ENCODE data around the gene HES4. TPM values are rescaled to one million over a fixed set of nuclear protein-coding genes. Genes with fewer than 3 reads are reported as not detected.
A peak's percentile ranks its signal among the peaks of the same experiment; 100 is the strongest.

HES4 gene
- total and polyA plus RNA-seq, 2 of the 13 experiments (the other 11 are each of a cell fraction or from before 2014, with no cell fraction given) = 8.8 to 10.6 TPM

DNA sequence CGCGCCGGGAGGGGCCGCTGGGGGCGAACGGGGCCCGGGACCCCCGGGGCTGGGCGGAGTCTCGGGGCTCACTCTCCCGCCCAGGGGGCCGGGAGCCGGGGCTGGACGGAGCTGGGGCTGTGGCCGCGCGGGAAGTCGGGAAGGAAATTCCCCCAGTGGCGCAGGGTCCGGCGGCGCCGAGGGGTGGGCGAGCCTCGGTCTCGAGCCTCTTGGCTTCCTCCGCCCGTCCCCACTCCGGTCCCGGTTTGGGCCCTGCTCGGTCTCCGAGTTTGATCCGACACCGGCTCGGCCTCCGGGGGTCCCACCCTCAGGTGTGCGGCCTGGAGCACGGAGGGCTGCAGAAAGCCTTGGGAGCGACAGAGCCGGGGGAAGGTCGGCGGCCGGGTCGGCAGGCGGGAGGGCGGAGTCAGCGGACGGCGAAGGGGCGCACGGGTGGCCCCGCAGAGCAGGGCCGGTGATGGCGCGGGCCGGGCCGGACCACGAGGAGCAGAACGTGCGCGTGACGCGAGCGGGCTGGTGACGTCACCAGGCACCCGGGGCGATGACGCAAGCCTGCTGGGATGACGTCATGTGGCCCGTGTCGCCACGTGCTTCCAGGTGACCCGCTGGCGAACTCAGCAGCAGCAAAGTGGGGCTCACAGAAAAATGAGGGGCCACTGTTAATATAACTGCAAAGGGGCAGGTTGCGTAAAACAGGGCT is 610 bp upstream of the HES4 start (continued):
- TF ChIP-seq, protein P1, sequence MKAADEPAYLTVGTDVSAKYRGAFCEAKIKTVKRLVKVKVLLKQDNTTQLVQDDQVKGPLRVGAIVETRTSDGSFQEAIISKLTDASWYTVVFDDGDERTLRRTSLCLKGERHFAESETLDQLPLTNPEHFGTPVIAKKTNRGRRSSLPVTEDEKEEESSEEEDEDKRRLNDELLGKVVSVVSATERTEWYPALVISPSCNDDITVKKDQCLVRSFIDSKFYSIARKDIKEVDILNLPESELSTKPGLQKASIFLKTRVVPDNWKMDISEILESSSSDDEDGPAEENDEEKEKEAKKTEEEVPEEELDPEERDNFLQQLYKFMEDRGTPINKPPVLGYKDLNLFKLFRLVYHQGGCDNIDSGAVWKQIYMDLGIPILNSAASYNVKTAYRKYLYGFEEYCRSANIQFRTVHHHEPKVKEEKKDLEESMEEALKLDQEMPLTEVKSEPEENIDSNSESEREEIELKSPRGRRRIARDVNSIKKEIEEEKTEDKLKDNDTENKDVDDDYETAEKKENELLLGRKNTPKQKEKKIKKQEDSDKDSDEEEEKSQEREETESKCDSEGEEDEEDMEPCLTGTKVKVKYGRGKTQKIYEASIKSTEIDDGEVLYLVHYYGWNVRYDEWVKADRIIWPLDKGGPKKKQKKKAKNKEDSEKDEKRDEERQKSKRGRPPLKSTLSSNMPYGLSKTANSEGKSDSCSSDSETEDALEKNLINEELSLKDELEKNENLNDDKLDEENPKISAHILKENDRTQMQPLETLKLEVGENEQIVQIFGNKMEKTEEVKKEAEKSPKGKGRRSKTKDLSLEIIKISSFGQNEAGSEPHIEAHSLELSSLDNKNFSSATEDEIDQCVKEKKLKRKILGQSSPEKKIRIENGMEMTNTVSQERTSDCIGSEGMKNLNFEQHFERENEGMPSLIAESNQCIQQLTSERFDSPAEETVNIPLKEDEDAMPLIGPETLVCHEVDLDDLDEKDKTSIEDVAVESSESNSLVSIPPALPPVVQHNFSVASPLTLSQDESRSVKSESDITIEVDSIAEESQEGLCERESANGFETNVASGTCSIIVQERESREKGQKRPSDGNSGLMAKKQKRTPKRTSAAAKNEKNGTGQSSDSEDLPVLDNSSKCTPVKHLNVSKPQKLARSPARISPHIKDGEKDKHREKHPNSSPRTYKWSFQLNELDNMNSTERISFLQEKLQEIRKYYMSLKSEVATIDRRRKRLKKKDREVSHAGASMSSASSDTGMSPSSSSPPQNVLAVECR (CRISPR knock-in tag; IDR thresholded peaks at IDR 0.05; ENCODE audit: borderline replicate concordance) = peak; percentile 89; the same call in 1 of the 2 replicates
- TF ChIP-seq FOXO4 (CRISPR knock-in tag; conservative IDR thresholded peaks at IDR 0.05) = no peak
- TF ChIP-seq, protein P2, sequence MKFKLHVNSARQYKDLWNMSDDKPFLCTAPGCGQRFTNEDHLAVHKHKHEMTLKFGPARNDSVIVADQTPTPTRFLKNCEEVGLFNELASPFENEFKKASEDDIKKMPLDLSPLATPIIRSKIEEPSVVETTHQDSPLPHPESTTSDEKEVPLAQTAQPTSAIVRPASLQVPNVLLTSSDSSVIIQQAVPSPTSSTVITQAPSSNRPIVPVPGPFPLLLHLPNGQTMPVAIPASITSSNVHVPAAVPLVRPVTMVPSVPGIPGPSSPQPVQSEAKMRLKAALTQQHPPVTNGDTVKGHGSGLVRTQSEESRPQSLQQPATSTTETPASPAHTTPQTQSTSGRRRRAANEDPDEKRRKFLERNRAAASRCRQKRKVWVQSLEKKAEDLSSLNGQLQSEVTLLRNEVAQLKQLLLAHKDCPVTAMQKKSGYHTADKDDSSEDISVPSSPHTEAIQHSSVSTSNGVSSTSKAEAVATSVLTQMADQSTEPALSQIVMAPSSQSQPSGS (CRISPR knock-in tag; IDR thresholded peaks at IDR 0.05) = peak; percentile 100
- TF ChIP-seq ADNP (CRISPR knock-in tag; IDR thresholded peaks at IDR 0.05) = no peak
- peak; percentile 16; the same call in 1 of the 2 replicates for TF ChIP-seq PATZ1 (CRISPR knock-in tag; IDR thresholded peaks at IDR 0.05)
- TF ChIP-seq, protein P3, sequence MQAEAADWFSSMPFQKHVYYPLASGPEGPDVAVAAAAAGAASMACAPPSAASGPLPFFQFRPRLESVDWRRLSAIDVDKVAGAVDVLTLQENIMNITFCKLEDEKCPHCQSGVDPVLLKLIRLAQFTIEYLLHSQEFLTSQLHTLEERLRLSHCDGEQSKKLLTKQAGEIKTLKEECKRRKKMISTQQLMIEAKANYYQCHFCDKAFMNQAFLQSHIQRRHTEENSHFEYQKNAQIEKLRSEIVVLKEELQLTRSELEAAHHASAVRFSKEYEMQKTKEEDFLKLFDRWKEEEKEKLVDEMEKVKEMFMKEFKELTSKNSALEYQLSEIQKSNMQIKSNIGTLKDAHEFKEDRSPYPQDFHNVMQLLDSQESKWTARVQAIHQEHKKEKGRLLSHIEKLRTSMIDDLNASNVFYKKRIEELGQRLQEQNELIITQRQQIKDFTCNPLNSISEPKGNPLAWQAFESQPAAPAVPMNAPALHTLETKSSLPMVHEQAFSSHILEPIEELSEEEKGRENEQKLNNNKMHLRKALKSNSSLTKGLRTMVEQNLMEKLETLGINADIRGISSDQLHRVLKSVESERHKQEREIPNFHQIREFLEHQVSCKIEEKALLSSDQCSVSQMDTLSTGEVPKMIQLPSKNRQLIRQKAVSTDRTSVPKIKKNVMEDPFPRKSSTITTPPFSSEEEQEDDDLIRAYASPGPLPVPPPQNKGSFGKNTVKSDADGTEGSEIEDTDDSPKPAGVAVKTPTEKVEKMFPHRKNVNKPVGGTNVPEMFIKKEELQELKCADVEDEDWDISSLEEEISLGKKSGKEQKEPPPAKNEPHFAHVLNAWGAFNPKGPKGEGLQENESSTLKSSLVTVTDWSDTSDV (CRISPR knock-in tag; IDR thresholded peaks at IDR 0.05) = peak; percentile 49; the same call in 1 of the 2 replicates
- TF ChIP-seq ZFP1 (CRISPR knock-in tag; IDR thresholded peaks at IDR 0.05) = no peak
- no peak for TF ChIP-seq CHD4 (IDR thresholded peaks at IDR 0.05; ENCODE audit: borderline replicate concordance, low read length)
- TF ChIP-seq, protein P4, sequence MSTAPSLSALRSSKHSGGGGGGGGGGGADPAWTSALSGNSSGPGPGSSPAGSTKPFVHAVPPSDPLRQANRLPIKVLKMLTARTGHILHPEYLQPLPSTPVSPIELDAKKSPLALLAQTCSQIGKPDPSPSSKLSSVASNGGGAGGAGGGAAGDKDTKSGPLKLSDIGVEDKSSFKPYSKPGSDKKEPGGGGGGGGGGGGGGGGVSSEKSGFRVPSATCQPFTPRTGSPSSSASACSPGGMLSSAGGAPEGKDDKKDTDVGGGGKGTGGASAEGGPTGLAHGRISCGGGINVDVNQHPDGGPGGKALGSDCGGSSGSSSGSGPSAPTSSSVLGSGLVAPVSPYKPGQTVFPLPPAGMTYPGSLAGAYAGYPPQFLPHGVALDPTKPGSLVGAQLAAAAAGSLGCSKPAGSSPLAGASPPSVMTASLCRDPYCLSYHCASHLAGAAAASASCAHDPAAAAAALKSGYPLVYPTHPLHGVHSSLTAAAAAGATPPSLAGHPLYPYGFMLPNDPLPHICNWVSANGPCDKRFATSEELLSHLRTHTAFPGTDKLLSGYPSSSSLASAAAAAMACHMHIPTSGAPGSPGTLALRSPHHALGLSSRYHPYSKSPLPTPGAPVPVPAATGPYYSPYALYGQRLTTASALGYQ (CRISPR knock-in tag; IDR thresholded peaks at IDR 0.05) = peak; percentile 54; the same call in 1 of the 2 replicates
- peak; percentile 75; the same call in 1 of the 2 replicates for TF ChIP-seq RXRA (CRISPR knock-in tag; IDR thresholded peaks at IDR 0.05)
- no peak for TF ChIP-seq SRSF9 (IDR thresholded peaks at IDR 0.05; ENCODE audit: borderline replicate concordance, insufficient read depth, low read depth, low read length, poor library complexity, severe bottlenecking)
- TF ChIP-seq, protein P5, sequence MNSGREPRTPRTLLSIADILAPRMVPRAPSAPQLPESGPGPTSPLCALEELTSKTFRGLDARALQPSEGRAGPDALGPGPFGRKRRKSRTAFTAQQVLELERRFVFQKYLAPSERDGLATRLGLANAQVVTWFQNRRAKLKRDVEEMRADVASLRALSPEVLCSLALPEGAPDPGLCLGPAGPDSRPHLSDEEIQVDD (CRISPR knock-in tag; IDR thresholded peaks at IDR 0.05; ENCODE audit: borderline replicate concordance) = no peak

Data from HepG2 (cell line).